DND-41 (cell line): Measurements from ENCODE around the gene RPL11.

Experiments
- ATAC-seq: fragments of 200-7000 bp; cut with Tn5 transposase; 3 replicates; pipeline ENCODE4 v1.9.1; 2021; ENCODE audit warnings: low read depth; ENCODE audit not compliant: insufficient read depth
- DNase-seq: peaks from one replicate; pipeline ENCODE4 v3.0.0-alpha.2; 2020
- H2AFZ ChIP-seq: 2 replicates; pipeline ENCODE4 v1.6.0; 2012; ENCODE audit warnings: low read depth, low read length
- H3K27ac ChIP-seq: 2 replicates; pipeline ENCODE4 v1.5.1; 2012; ENCODE audit warnings: low read length, inconsistent platforms
- H3K27me3 ChIP-seq: fragments of 200-600 bp; sonication (generic); 2 replicates; pipeline ENCODE4 v1.6.0; 2012; ENCODE audit warnings: low read length, mild to moderate bottlenecking, inconsistent platforms; ENCODE audit not compliant: insufficient read depth, poor library complexity
- H3K36me3 ChIP-seq: 2 replicates; pipeline ENCODE4 v1.5.1; 2012; ENCODE audit warnings: low read length, inconsistent platforms; ENCODE audit not compliant: insufficient read depth
- H3K4me1 ChIP-seq: 2 replicates; pipeline ENCODE4 v1.5.1; 2012; ENCODE audit warnings: mild to moderate bottlenecking, low read length; ENCODE audit not compliant: insufficient read depth
- H3K4me2 ChIP-seq: 2 replicates; pipeline ENCODE4 v1.6.0; 2012; ENCODE audit warnings: mild to moderate bottlenecking, moderate library complexity, low read length, inconsistent platforms; ENCODE audit not compliant: insufficient read depth
- H3K4me3 ChIP-seq, 2 experiments: fragments of 200-600 bp in 1 of 2; shearing (Covaris generic) in 1 of 2; 2 replicates each; pipeline ENCODE4 v1.5.1; 2012 to 2016; ENCODE audit warnings: inconsistent platforms in 2 of 2, low read length in 2 of 2, mild to moderate bottlenecking in 2 of 2, low read depth in 1 of 2, moderate library complexity in 1 of 2
- H3K79me2 ChIP-seq: 2 replicates; pipeline ENCODE4 v1.6.0; 2012; ENCODE audit warnings: low read length, inconsistent platforms; ENCODE audit not compliant: insufficient read depth
- H3K9ac ChIP-seq: 2 replicates; pipeline ENCODE4 v1.6.0; 2012; ENCODE audit warnings: low read depth, mild to moderate bottlenecking, inconsistent platforms, low read length, moderate library complexity
- H3K9me3 ChIP-seq: 2 replicates; pipeline ENCODE4 v1.5.1; 2012; ENCODE audit warnings: low read length, moderate library complexity, mild to moderate bottlenecking, inconsistent platforms; ENCODE audit not compliant: insufficient read depth, severe bottlenecking
- H4K20me1 ChIP-seq: 2 replicates; pipeline ENCODE4 v1.6.0; 2012; ENCODE audit warnings: low read length; ENCODE audit not compliant: insufficient read depth
- CTCF ChIP-seq: IDR thresholded peaks from 2 replicates; pipeline ENCODE4 v1.5.1; 2012; ENCODE audit warnings: borderline replicate concordance, low read length, moderate library complexity, mild to moderate bottlenecking; ENCODE audit not compliant: poor library complexity, severe bottlenecking; ENCODE audit errors: extremely low read depth
- EZH2 ChIP-seq: IDR thresholded peaks from 3 replicates; pipeline ENCODE4 v1.6.1; 2012; ENCODE audit warnings: borderline replicate concordance, low read depth, mild to moderate bottlenecking, moderate library complexity, low read length, inconsistent platforms; ENCODE audit not compliant: severe bottlenecking

RPL11 gene

GRCh38 chr1:23745515-23745914 is 53.9 kb downstream of the RPL11 start:
- Histone ChIP-seq H3K9ac (peak overlapping the region; percentile 94; the same call in 1 of the 2 replicates), H3K4me3 (no peak overlapping the region)
- no peak for ATAC-seq

More at GRCh38 chr1:23745515-23745914, 53.9 kb downstream of the RPL11 start:
- Histone ChIP-seq H3K4me1 (peaks cover 35% of the 10 kb centered on the region), H3K9me3 (no peaks in the 10 kb centered on the region), H3K27ac (no peak overlapping the region), H4K20me1 (peaks cover 39% of the 10 kb centered on the region), H3K4me2 (peak overlapping the region; percentile 84; the same call in 1 of the 2 replicates), H3K36me3 (peaks cover 38% of the 10 kb centered on the region), H3K79me2 (peaks cover 72% of the 10 kb centered on the region), H3K27me3 (no peaks in the 10 kb centered on the region), H2AFZ (no peak overlapping the region)
- TF ChIP-seq EZH2, result no peak
- TF ChIP-seq CTCF, result peak; percentile 47
- DNase-seq, result no peak
